ENCODE measurements around the gene SLC27A1. TPM values are rescaled to one million over a fixed set of nuclear protein-coding genes. Genes with fewer than 3 reads are reported as not detected.
A peak's percentile ranks its signal among the peaks of the same experiment; 100 is the strongest.

Gene SLC27A1
- total and polyA plus RNA-seq, 9 of the 15 experiments (the other 6 are each of a cell fraction or from before 2014, with no cell fraction given): 0.06 to 3.0 (median 1.1) TPM

- no peak for TF ChIP-seq CEBPB (tag; IDR thresholded peaks at IDR 0.05)
- no peak for TF ChIP-seq ILF3 (IDR thresholded peaks at IDR 0.05; ENCODE audit: borderline replicate concordance)
- TF ChIP-seq NR2C1 (IDR thresholded peaks at IDR 0.05): no peak
- TF ChIP-seq NR2C1 (tag; IDR thresholded peaks at IDR 0.05): peak; percentile 43; the same call in 1 of the 2 replicates
- no peak for TF ChIP-seq PYGO2 (tag; IDR thresholded peaks at IDR 0.05)
- no peak for TF ChIP-seq EHMT2 (IDR thresholded peaks at IDR 0.05)
- no peak for TF ChIP-seq MXD1 (CRISPR knock-in tag; IDR thresholded peaks at IDR 0.05; ENCODE audit: borderline replicate concordance, poor library complexity, severe bottlenecking)
- TF ChIP-seq SMARCC2 (IDR thresholded peaks at IDR 0.05; ENCODE audit: low read depth): no peak
- TF ChIP-seq ARID3A (IDR thresholded peaks at IDR 0.05; ENCODE audit: borderline replicate concordance, low read depth, low read length): no peak
- TF ChIP-seq CUX1 (CRISPR knock-in tag; IDR thresholded peaks at IDR 0.05): no peak
- peak; percentile 18; the same call in 1 of the 2 replicates for TF ChIP-seq SAFB (IDR thresholded peaks at IDR 0.05; ENCODE audit: borderline replicate concordance, low read depth, low read length)
- TF ChIP-seq FOXK2 (conservative IDR thresholded peaks at IDR 0.05 in 1 of 2, IDR thresholded peaks at IDR 0.05 in 1 of 2; ENCODE audit: low read depth in 2 of 2): peak in 1 of 2 experiments; percentile 76; a peak in 2 of 4 replicates
- peak; percentile 84 for TF ChIP-seq MYC (IDR thresholded peaks at IDR 0.05; ENCODE audit: low read depth, low read length)
- no peak; the same call in 1 of the 2 replicates for TF ChIP-seq MYC (CRISPR knock-in tag; IDR thresholded peaks at IDR 0.05; ENCODE audit: borderline replicate concordance, low read depth)
- TF ChIP-seq ZBTB1 (CRISPR knock-in tag; IDR thresholded peaks at IDR 0.05; ENCODE audit: borderline replicate concordance, low read depth): no peak
- TF ChIP-seq ZNF133 (CRISPR knock-in tag; IDR thresholded peaks at IDR 0.05): no peak
- peak; percentile 74; the same call in 1 of the 2 replicates for TF ChIP-seq CREB3L1 (IDR thresholded peaks at IDR 0.05; ENCODE audit: borderline replicate concordance, low read depth)
- TF ChIP-seq CC2D1A (IDR thresholded peaks at IDR 0.05): peak; percentile 98
- TF ChIP-seq NFRKB (IDR thresholded peaks at IDR 0.05; ENCODE audit: low read depth): no peak
- no peak for TF ChIP-seq FOXK1 (CRISPR knock-in tag; IDR thresholded peaks at IDR 0.05; ENCODE audit: borderline replicate concordance)
Observed at GRCh38 chr19:17469481-17470067, 750 bp upstream of the SLC27A1 start (continued).
